Fibroblast of lung (primary cell): ENCODE data around the gene ASCL2. TPM values are rescaled to one million over a fixed set of nuclear protein-coding genes. Genes with fewer than 3 reads are reported as not detected.
A peak's percentile ranks its signal among the peaks of the same experiment; 100 is the strongest.

Experiments
- DNase-seq, 2 donors: peaks; one replicate each; pipeline versions ENCODE4 v3.0.0 to v3.0.0-alpha.2; 2010; ENCODE audit warnings: low read depth in 2 of 2
- H2AFZ ChIP-seq: 2 replicates; pipeline ENCODE4 v1.5.1; 2012; ENCODE audit warnings: low read length, control low read depth, inconsistent platforms
- H3K27ac ChIP-seq: 2 replicates; pipeline ENCODE4 v1.5.1; 2011; ENCODE audit warnings: low read length, control low read depth; ENCODE audit not compliant: insufficient read depth
- H3K27me3 ChIP-seq: 2 replicates; pipeline ENCODE4 v1.5.1; 2011; ENCODE audit warnings: mild to moderate bottlenecking, low read length; ENCODE audit not compliant: control insufficient read depth, insufficient read depth
- H3K36me3 ChIP-seq: 2 replicates; pipeline ENCODE4 v1.5.1; 2011; ENCODE audit warnings: low read length; ENCODE audit not compliant: control insufficient read depth, insufficient read depth
- H3K4me1 ChIP-seq: 2 replicates; pipeline ENCODE4 v1.5.1; 2011; ENCODE audit warnings: low read length; ENCODE audit not compliant: control insufficient read depth, insufficient read depth; ENCODE audit errors: extremely low read depth
- H3K4me2 ChIP-seq: 2 replicates; pipeline ENCODE4 v1.5.1; 2011; ENCODE audit warnings: low read length, control low read depth; ENCODE audit not compliant: insufficient read depth; ENCODE audit errors: extremely low read depth
- H3K4me3 ChIP-seq, 4 experiments: fragments of 200-600 bp in 1 of 4; sonication (generic) in 1 of 4; replicated peaks in 1 of 4; 2 replicates each; pipeline ENCODE4 v1.5.1; 2011 to 2016; ENCODE audit warnings: low read length in 4 of 4, low read depth in 3 of 4, mild to moderate bottlenecking in 3 of 4, control low read depth in 2 of 4, inconsistent platforms in 1 of 4, mixed read lengths in 1 of 4; ENCODE audit not compliant: insufficient read depth in 1 of 4; ENCODE audit errors: control extremely low read depth in 1 of 4
- H3K79me2 ChIP-seq: 2 replicates; pipeline ENCODE4 v1.5.1; 2012; ENCODE audit warnings: mild to moderate bottlenecking, low read length, inconsistent platforms; ENCODE audit not compliant: control insufficient read depth, insufficient read depth
- H3K9ac ChIP-seq: 2 replicates; pipeline ENCODE4 v1.5.1; 2011; ENCODE audit warnings: mild to moderate bottlenecking, low read length, control low read depth; ENCODE audit not compliant: insufficient read depth
- H3K9me3 ChIP-seq: 2 replicates; pipeline ENCODE4 v1.5.1; 2012; ENCODE audit warnings: low read depth, low read length; ENCODE audit not compliant: control insufficient read depth, insufficient read depth
- H4K20me1 ChIP-seq: 2 replicates; pipeline ENCODE4 v1.5.1; 2011; ENCODE audit warnings: low read length; ENCODE audit not compliant: control insufficient read depth, insufficient read depth; ENCODE audit errors: extremely low read depth
- CTCF ChIP-seq, 2 donors: IDR thresholded peaks in 1 of 2; conservative IDR thresholded peaks in 1 of 2; 1 replicate in 1 of 2; 2 replicates in 1 of 2; pipeline ENCODE4 v1.5.1; 2011 to 2012; ENCODE audit warnings: low read length in 2 of 2, control low read depth in 1 of 2, inconsistent platforms in 1 of 2, low read depth in 1 of 2, mild to moderate bottlenecking in 1 of 2
- EZH2 ChIP-seq: IDR thresholded peaks from 2 replicates; pipeline ENCODE4 v1.5.1; 2012; ENCODE audit warnings: low read length, control low read depth, mild to moderate bottlenecking; ENCODE audit errors: missing control alignments
- polyA plus RNA-seq, 2 donors: library from polyadenylated mRNA; depleted of rRNA in 1 of 2; stranded (reverse) in 1 of 2; unstranded in 1 of 2; fragments of >200 nt; gene quantifications; 2 replicates each; pipeline ENCODE4 v1.2.1, GENCODE V29; 2011 to 2012; ENCODE audit warnings: missing spikeins in 1 of 2
- total RNA-seq: library from RNA; depleted of rRNA; stranded (reverse); fragments of >200 nt; gene quantifications from 2 replicates; pipeline ENCODE4 v1.2.1, GENCODE V29; 2014

The ASCL2 gene
- total and polyA plus RNA-seq, 2 donors (not counting 1 experiment from before 2014, with no cell fraction given), result not detected

GRCh38 chr11:2316169-2316962 is 46.0 kb upstream of the ASCL2 start:
- Histone ChIP-seq H3K9me3 (no peaks in the 10 kb centered on the region), H2AFZ (no peak overlapping the region), H3K36me3 (no peaks in the 10 kb centered on the region), H3K27ac (no peak overlapping the region), H3K9ac (no peak overlapping the region), H3K79me2 (no peaks in the 10 kb centered on the region), H3K4me3 (no peak overlapping the region), H4K20me1 (no peaks in the 10 kb centered on the region), H3K27me3 (no peaks in the 10 kb centered on the region), H3K4me1 (peaks cover 9% of the 10 kb centered on the region), H3K4me2 (no peak overlapping the region)
- TF ChIP-seq EZH2 (no peak), CTCF (conservative IDR thresholded peaks at IDR 0.05 in 1 of 2, IDR thresholded peaks at IDR 0.05 in 1 of 2; ENCODE audit: low read depth in 1 of 2, low read length in 2 of 2) (no peak)
- no peak for DNase-seq

- no peak overlapping the region for H3K9ac ChIP-seq
- no peak overlapping the region for H3K27ac ChIP-seq
- peaks cover 9% of the 10 kb centered on the region for H3K4me1 ChIP-seq
- H3K36me3 ChIP-seq, result no peaks in the 10 kb centered on the region
- H2AFZ ChIP-seq, result peak overlapping the region; percentile 55
- H4K20me1 ChIP-seq, result no peaks in the 10 kb centered on the region
- no peak overlapping the region for H3K4me2 ChIP-seq
- DNase-seq, result no peak
- no peak overlapping the region for H3K4me3 ChIP-seq
- no peaks in the 10 kb centered on the region for H3K27me3 ChIP-seq
- TF ChIP-seq EZH2 (no peak), CTCF (conservative IDR thresholded peaks at IDR 0.05 in 1 of 2, IDR thresholded peaks at IDR 0.05 in 1 of 2; ENCODE audit: low read depth in 1 of 2, low read length in 2 of 2) (no peak)
- no peaks in the 10 kb centered on the region for H3K79me2 ChIP-seq
- no peaks in the 10 kb centered on the region for H3K9me3 ChIP-seq
These were observed 45.2 kb upstream of the ASCL2 start for GRCh38 chr11:2315395-2316168.

GRCh38 chr11:2314525-2315394 is 44.4 kb upstream of the ASCL2 start:
- H3K27me3 ChIP-seq, result no peaks in the 10 kb centered on the region
- no peaks in the 10 kb centered on the region for H3K9me3 ChIP-seq
- TF ChIP-seq CTCF (conservative IDR thresholded peaks at IDR 0.05 in 1 of 2, IDR thresholded peaks at IDR 0.05 in 1 of 2; ENCODE audit: low read depth in 1 of 2, low read length in 2 of 2) (no peak), EZH2 (no peak)
- H4K20me1 ChIP-seq, result no peaks in the 10 kb centered on the region
- H2AFZ ChIP-seq, result peak overlapping the region; percentile 55
- H3K9ac ChIP-seq, result no peak overlapping the region
- H3K4me2 ChIP-seq, result peak overlapping the region; percentile 51
- H3K79me2 ChIP-seq, result no peaks in the 10 kb centered on the region
- DNase-seq, result peak; percentile 79 to 95
- H3K4me1 ChIP-seq, result peaks cover 9% of the 10 kb centered on the region
- no peak overlapping the region for H3K27ac ChIP-seq
- H3K4me3 ChIP-seq, result no peak overlapping the region
- H3K36me3 ChIP-seq, result no peaks in the 10 kb centered on the region
